Peyer's patch (tissue), 4 donors: Measurements from ENCODE around the gene VILL.

Experiments used
- CTCF ChIP-seq, 6 experiments: fragments of 450-650 bp in 4 of 6; fragments of 200-600 bp in 2 of 6; sonication (generic) in 1 of 6; IDR thresholded peaks; one replicate each; pipeline ENCODE4 v1.5.1; 2017 to 2019; ENCODE audit warnings: antibody characterized with exemption in 6 of 6, mild to moderate bottlenecking in 3 of 6, moderate library complexity in 1 of 6
- POLR2A ChIP-seq, 2 donors: fragments of 450-650 bp; IDR thresholded peaks; one replicate each; pipeline ENCODE4 v1.5.1; 2017; ENCODE audit warnings: antibody characterized with exemption in 2 of 2, mild to moderate bottlenecking in 2 of 2, moderate library complexity in 2 of 2

- TF ChIP-seq CTCF (IDR thresholded peaks at IDR 0.05), result no peak
- TF ChIP-seq POLR2A (IDR thresholded peaks at IDR 0.05), result no peak
Observed at GRCh38 chr3:37995652-37996641, 5.4 kb downstream of the VILL start.
